Measurements from ENCODE around the gene NIPAL3.

- TF ChIP-seq CTCF (conservative IDR thresholded peaks at IDR 0.05; ENCODE audit: low read length) = no peak
- no peak for TF ChIP-seq EZH2phosphoT487 (IDR thresholded peaks at IDR 0.05; ENCODE audit: borderline replicate concordance, low read depth, low read length)
Measured at GRCh38 chr1:24507405-24507804, 91.8 kb downstream of the NIPAL3 start.
